ENCODE data around the gene SEC61A1.

DNA sequence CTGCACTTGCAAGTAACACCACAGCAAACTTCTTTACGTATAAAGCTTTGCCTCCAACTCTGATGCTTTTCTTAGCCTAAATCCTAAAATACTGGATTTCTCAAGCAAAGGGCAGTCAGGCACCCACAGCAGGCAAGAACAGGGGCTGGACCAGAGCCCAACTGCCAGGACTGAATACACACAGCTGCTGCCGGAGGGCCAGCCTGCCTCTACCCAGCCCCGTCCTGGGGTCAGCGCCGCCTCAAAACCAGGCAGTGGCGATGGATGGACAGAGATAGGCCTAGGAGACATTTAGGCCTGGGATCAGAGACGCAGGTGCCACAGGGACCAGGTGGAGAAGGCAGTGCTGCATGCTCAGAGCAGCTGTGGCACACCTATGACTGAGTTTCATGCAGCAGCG, 47.6 kb upstream of the SEC61A1 start:
- TF ChIP-seq, protein P1, sequence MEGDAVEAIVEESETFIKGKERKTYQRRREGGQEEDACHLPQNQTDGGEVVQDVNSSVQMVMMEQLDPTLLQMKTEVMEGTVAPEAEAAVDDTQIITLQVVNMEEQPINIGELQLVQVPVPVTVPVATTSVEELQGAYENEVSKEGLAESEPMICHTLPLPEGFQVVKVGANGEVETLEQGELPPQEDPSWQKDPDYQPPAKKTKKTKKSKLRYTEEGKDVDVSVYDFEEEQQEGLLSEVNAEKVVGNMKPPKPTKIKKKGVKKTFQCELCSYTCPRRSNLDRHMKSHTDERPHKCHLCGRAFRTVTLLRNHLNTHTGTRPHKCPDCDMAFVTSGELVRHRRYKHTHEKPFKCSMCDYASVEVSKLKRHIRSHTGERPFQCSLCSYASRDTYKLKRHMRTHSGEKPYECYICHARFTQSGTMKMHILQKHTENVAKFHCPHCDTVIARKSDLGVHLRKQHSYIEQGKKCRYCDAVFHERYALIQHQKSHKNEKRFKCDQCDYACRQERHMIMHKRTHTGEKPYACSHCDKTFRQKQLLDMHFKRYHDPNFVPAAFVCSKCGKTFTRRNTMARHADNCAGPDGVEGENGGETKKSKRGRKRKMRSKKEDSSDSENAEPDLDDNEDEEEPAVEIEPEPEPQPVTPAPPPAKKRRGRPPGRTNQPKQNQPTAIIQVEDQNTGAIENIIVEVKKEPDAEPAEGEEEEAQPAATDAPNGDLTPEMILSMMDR (IDR thresholded peaks at IDR 0.05): no peak
- TF ChIP-seq POLR2A (IDR thresholded peaks at IDR 0.05): no peak
- TF ChIP-seq EP300 (IDR thresholded peaks at IDR 0.05): no peak

Measured in ovary (tissue), 3 donors.